H1 (cell line): ENCODE data around the gene BAD. TPM values are rescaled to one million over a fixed set of nuclear protein-coding genes. Genes with fewer than 3 reads are reported as not detected.

Experiments
- CTCF ChIA-PET: fragments of 300-600 bp; sonication (Branson Sonifier 250); formaldehyde crosslinking; loops from one replicate; lab custom pipeline; 2021; ENCODE audit not compliant: partially characterized antibody; lab: Charles Lee
- POLR2A ChIA-PET: fragments of 300-600 bp; sonication (Branson Sonifier 250); formaldehyde crosslinking; loops from one replicate; lab custom pipeline; 2021; ENCODE audit warnings: inconsistent platforms; ENCODE audit not compliant: partially characterized antibody; lab: Charles Lee
- DNase-seq, 2 experiments: peaks; one replicate each; pipeline versions ENCODE4 v3.0.0 to v3.0.0-alpha.2; 2010 to 2022; ENCODE audit warnings: low spot score in 2 of 2, low read depth in 1 of 2, mixed read lengths in 1 of 2
- FAIRE-seq: peaks from 2 replicates; lab custom pipeline; 2011; peaks lifted over from hg19 to GRCh38; lab: Jason Lieb, UNC
- H2AFZ ChIP-seq: 2 replicates; pipeline ENCODE4 v1.8.1; 2012; ENCODE audit warnings: low read length, inconsistent platforms
- H2AK5ac ChIP-seq: 2 replicates; pipeline ENCODE4 v1.6.1; 2013; ENCODE audit warnings: low read depth, low read length
- H2BK120ac ChIP-seq: replicated peaks from 2 replicates; pipeline ENCODE3; 2013; ENCODE audit warnings: low read depth, low read length, inconsistent platforms
- H2BK12ac ChIP-seq: 2 replicates; pipeline ENCODE4 v1.6.1; 2013; ENCODE audit warnings: low read depth, low read length
- H2BK15ac ChIP-seq: 2 replicates; pipeline ENCODE4 v1.6.1; 2013; ENCODE audit warnings: low read length
- H2BK20ac ChIP-seq: 2 replicates; pipeline ENCODE4 v1.6.1; 2013; ENCODE audit warnings: low read length
- H2BK5ac ChIP-seq: 2 replicates; pipeline ENCODE4 v1.6.1; 2013; ENCODE audit warnings: low read depth, low read length
- H3K14ac ChIP-seq: 2 replicates; pipeline ENCODE4 v1.6.1; 2013; ENCODE audit warnings: inconsistent platforms; ENCODE audit not compliant: insufficient read length
- H3K18ac ChIP-seq: 2 replicates; pipeline ENCODE4 v1.6.1; 2013; ENCODE audit warnings: low read length; ENCODE audit errors: extremely low read depth
- H3K23ac ChIP-seq: 2 replicates; pipeline ENCODE4 v1.6.1; 2013; ENCODE audit warnings: inconsistent platforms; ENCODE audit not compliant: insufficient read length
- H3K23me2 ChIP-seq: 2 replicates; pipeline ENCODE4 v1.6.1; 2013; ENCODE audit warnings: low read depth, low read length
- H3K27ac ChIP-seq: 2 replicates; pipeline ENCODE4 v1.6.1; 2011; ENCODE audit warnings: low read depth, low read length, inconsistent platforms
- H3K27me3 ChIP-seq, 4 experiments: replicated peaks in 1 of 4; 1 replicate in 1 of 4; 2 replicates in 3 of 4; pipeline versions ENCODE4 v1.6.1 to v1.8.1; 2011 to 2013; ENCODE audit warnings: low read length in 3 of 4, mild to moderate bottlenecking in 3 of 4, inconsistent platforms in 2 of 4, mixed read lengths in 2 of 4, moderate library complexity in 1 of 4; ENCODE audit not compliant: control insufficient read depth in 3 of 4, insufficient read depth in 3 of 4; ENCODE audit errors: extremely low read depth in 1 of 4
- H3K36me3 ChIP-seq, 4 experiments: 2 replicates each; pipeline versions ENCODE4 v1.6.1 to v1.8.1; 2011 to 2013; ENCODE audit warnings: mild to moderate bottlenecking in 4 of 4, low read length in 3 of 4, moderate library complexity in 2 of 4, control low read depth in 1 of 4, inconsistent platforms in 1 of 4; ENCODE audit not compliant: insufficient read depth in 4 of 4, control insufficient read depth in 2 of 4
- H3K4ac ChIP-seq: replicated peaks from 2 replicates; pipeline ENCODE3; 2013; ENCODE audit warnings: low read length, low read depth, mixed read lengths, inconsistent platforms; ENCODE audit not compliant: insufficient read length
- H3K4me1 ChIP-seq, 4 experiments: replicated peaks in 1 of 4; 1 replicate in 1 of 4; 2 replicates in 3 of 4; pipeline versions ENCODE4 v1.6.1 to v1.8.1; 2011 to 2013; ENCODE audit warnings: low read length in 3 of 4, inconsistent platforms in 2 of 4, mixed read lengths in 1 of 4; ENCODE audit not compliant: insufficient read depth in 4 of 4, control insufficient read depth in 3 of 4
- H3K4me2 ChIP-seq, 2 experiments: 2 replicates each; pipeline versions ENCODE4 v1.6.1 to v1.8.1; 2011 to 2013; ENCODE audit warnings: low read depth in 2 of 2, low read length in 2 of 2, control low read depth in 1 of 2, inconsistent platforms in 1 of 2, mild to moderate bottlenecking in 1 of 2; ENCODE audit not compliant: insufficient read depth in 1 of 2
- H3K4me3 ChIP-seq, 4 experiments: fragments of 200-600, 300-600 bp in 1 of 4; sonication (generic), shearing (Covaris generic), sonication (Bioruptor Twin) in 1 of 4; 2 replicates each; pipeline versions ENCODE4 v1.5.1 to v1.8.1; 2011 to 2016; ENCODE audit warnings: low read length in 4 of 4, low read depth in 3 of 4, control low read depth in 2 of 4, inconsistent platforms in 2 of 4, mild to moderate bottlenecking in 2 of 4, mixed read lengths in 1 of 4, moderate library complexity in 1 of 4; ENCODE audit not compliant: insufficient read depth in 2 of 4; ENCODE audit errors: extremely low read depth in 1 of 4
- H3K56ac ChIP-seq: replicated peaks from 2 replicates; pipeline ENCODE3; 2013; ENCODE audit warnings: low read depth, mild to moderate bottlenecking, mixed read lengths, low read length, inconsistent platforms; ENCODE audit not compliant: insufficient read length
- H3K79me1 ChIP-seq: 2 replicates; pipeline ENCODE4 v1.6.1; 2013; ENCODE audit warnings: low read depth, low read length, control low read depth
- H3K79me2 ChIP-seq, 2 experiments: 2 replicates each; pipeline versions ENCODE4 v1.6.1 to v1.8.1; 2012 to 2013; ENCODE audit warnings: low read length in 2 of 2, mild to moderate bottlenecking in 2 of 2, inconsistent platforms in 1 of 2; ENCODE audit not compliant: insufficient read depth in 2 of 2, control insufficient read depth in 1 of 2
- H3K9ac ChIP-seq, 4 experiments: replicated peaks in 1 of 4; 1 replicate in 1 of 4; 2 replicates in 3 of 4; pipeline versions ENCODE4 v1.6.1 to v1.8.1; 2011 to 2013; ENCODE audit warnings: low read depth in 3 of 4, low read length in 3 of 4, control low read depth in 2 of 4, mild to moderate bottlenecking in 2 of 4, moderate library complexity in 2 of 4, inconsistent platforms in 1 of 4; ENCODE audit errors: extremely low read depth in 1 of 4
- H3K9me3 ChIP-seq, 2 experiments: 2 replicates each; pipeline versions ENCODE4 v1.6.1 to v1.8.1; 2012 to 2013; ENCODE audit warnings: mild to moderate bottlenecking in 2 of 2, moderate library complexity in 2 of 2, control low read depth in 1 of 2, inconsistent platforms in 1 of 2, low read depth in 1 of 2, low read length in 1 of 2, mixed read lengths in 1 of 2; ENCODE audit not compliant: insufficient read depth in 2 of 2
- H4K20me1 ChIP-seq, 2 experiments: replicated peaks in 1 of 2; 2 replicates each; pipeline versions ENCODE3 to v1.8.1; 2011 to 2013; ENCODE audit warnings: inconsistent platforms in 2 of 2, low read length in 2 of 2, mild to moderate bottlenecking in 1 of 2; ENCODE audit not compliant: insufficient read depth in 2 of 2, control insufficient read depth in 1 of 2
- H4K5ac ChIP-seq: 2 replicates; pipeline ENCODE4 v1.6.1; 2013; ENCODE audit warnings: low read length, low read depth, mixed read lengths, inconsistent platforms; ENCODE audit not compliant: insufficient read length
- H4K8ac ChIP-seq: 2 replicates; pipeline ENCODE4 v1.8.0; 2013; ENCODE audit warnings: mild to moderate bottlenecking, moderate library complexity, low read length, inconsistent platforms; ENCODE audit not compliant: insufficient read depth; ENCODE audit errors: extremely low read depth
- H4K91ac ChIP-seq: replicated peaks from 2 replicates; pipeline ENCODE3; 2013; ENCODE audit warnings: low read length, mixed read lengths, inconsistent platforms; ENCODE audit not compliant: insufficient read length
- FOSL1 ChIP-seq: IDR thresholded peaks from 2 replicates; pipeline ENCODE4 v1.6.1; 2011; ENCODE audit warnings: mild to moderate bottlenecking, low read depth, low read length, moderate library complexity; ENCODE audit not compliant: insufficient read depth
- HDAC6 ChIP-seq: IDR thresholded peaks from one replicate; pipeline ENCODE4 v1.7.1; 2012; ENCODE audit warnings: low read depth, mild to moderate bottlenecking, inconsistent platforms, low read length, moderate library complexity
- JUN ChIP-seq: IDR thresholded peaks from 2 replicates; pipeline ENCODE4 v1.6.1; 2011; ENCODE audit warnings: low read depth, mild to moderate bottlenecking, improper control_type of control experiment, low read length
- NANOG ChIP-seq: IDR thresholded peaks from 2 replicates; pipeline ENCODE4 v1.6.1; 2011; ENCODE audit warnings: low read length, low read depth, mild to moderate bottlenecking, inconsistent platforms; ENCODE audit not compliant: insufficient read depth, poor library complexity, severe bottlenecking
- SIN3A ChIP-seq, 2 experiments: IDR thresholded peaks in 1 of 2; conservative IDR thresholded peaks in 1 of 2; 2 replicates each; pipeline ENCODE4 v1.6.1; 2011 to 2012; ENCODE audit warnings: low read length in 2 of 2, improper control_type of control experiment in 1 of 2, low read depth in 1 of 2, mild to moderate bottlenecking in 1 of 2
- SIX5 ChIP-seq: IDR thresholded peaks from 2 replicates; pipeline ENCODE4 v1.6.1; 2011; ENCODE audit warnings: mild to moderate bottlenecking, low read depth, low read length
- SP2 ChIP-seq: IDR thresholded peaks from 2 replicates; pipeline ENCODE4 v1.6.1; 2012; ENCODE audit warnings: mild to moderate bottlenecking, low read length, inconsistent platforms
- TAF1 ChIP-seq: IDR thresholded peaks from 2 replicates; pipeline ENCODE4 v1.6.1; 2011; ENCODE audit warnings: mild to moderate bottlenecking, low read depth, low read length
- TCF12 ChIP-seq: IDR thresholded peaks from 2 replicates; pipeline ENCODE4 v1.6.1; 2011; ENCODE audit warnings: low read depth, mild to moderate bottlenecking, low read length
- TEAD4 ChIP-seq: IDR thresholded peaks from 2 replicates; pipeline ENCODE4 v1.6.1; 2012; ENCODE audit warnings: low read depth, low read length, inconsistent platforms, mixed read lengths
- WGBS, 2 experiments: shearing (Covaris generic) in 1 of 2; methylation state at CpG; one replicate each; pipeline versions ENCODE4 v1.1.6 to v1.1.7; 2013 to 2015; ENCODE audit warnings: low lambda C conversion rate in 2 of 2, mixed read lengths in 2 of 2, inconsistent platforms in 1 of 2, low coverage in 1 of 2, missing lambda C conversion rate in 1 of 2; ENCODE audit not compliant: insufficient replicate concordance in 2 of 2, insufficient coverage in 1 of 2, insufficient read length in 1 of 2; ENCODE audit errors: extremely low coverage in 1 of 2, missing lambda C conversion rate in 1 of 2; 5-methylcytosine and 5-hydroxymethylcytosine counted together
- polyA plus RNA-seq, 7 experiments: library from polyadenylated mRNA; depleted of rRNA in 3 of 7; stranded (reverse) in 5 of 7; unstranded in 2 of 7; fragments of >200 nt in 5 of 7; fragments of 200-250 nt in 2 of 7; gene quantifications; 1 replicate in 5 of 7; 2 replicates in 1 of 7; 4 replicates in 1 of 7; pipeline versions ENCODE4 v1.2.1 to v1.2.3, GENCODE V29; 2011 to 2013; ENCODE audit warnings: missing spikeins in 2 of 7, mixed read lengths in 2 of 7
- total RNA-seq: library from RNA; stranded (reverse); fragmentation: NEBNext Ultra II Directional; extraction: Animal tissue kit (Norgen Biotek cat#: 25700); gene quantifications from 2 replicates; pipeline ENCODE4 v1.2.1, GENCODE V29; 2021

Gene BAD
- total and polyA plus RNA-seq, 2 of the 8 experiments (the other 6 are each of a cell fraction or from before 2014, with no cell fraction given), result 23.1 to 33.7 TPM

- H4K8ac ChIP-seq, result no peak overlapping the region
- H3K36me3 ChIP-seq, result peaks cover 0 to 11% (median 5%) of the 10 kb centered on the region in 4 experiments; a peak in 3 of 8 replicates
- H3K27me3 ChIP-seq, result peaks cover 0 to 3% (median 0%) of the 10 kb centered on the region in 4 experiments; a peak in 2 of 7 replicates
- H3K14ac ChIP-seq, result no peak overlapping the region
- H3K56ac ChIP-seq, result no peak overlapping the region
- no peak overlapping the region for H3K4ac ChIP-seq
- no peaks in the 10 kb centered on the region for H3K9me3 ChIP-seq
- H3K4me3 ChIP-seq, result no peak overlapping the region
- no peak overlapping the region for H4K91ac ChIP-seq
- H2BK5ac ChIP-seq, result no peak overlapping the region
- H3K79me2 ChIP-seq, result peaks cover 0 to 5% of the 10 kb centered on the region in 2 experiments; a peak in 1 of 4 replicates
- H3K23ac ChIP-seq, result no peak overlapping the region
- no peak for FAIRE-seq
- H4K20me1 ChIP-seq, result peaks cover 0 to 11% of the 10 kb centered on the region in 2 experiments
- POLR2A ChIA-PET, result interaction anchor here (0.6 to 11.9 kb wide), 8 partner anchors 8 to 78 kb away, joined by 3 to 190 read pairs (median 4); partner anchors contain the start of genes FKBP2, NUDT22, PLCB3 and PPP1R14B
- H3K9ac ChIP-seq, result no peak overlapping the region
- no peak for DNase-seq
- H2BK20ac ChIP-seq, result no peak overlapping the region
- TF ChIP-seq SIX5, result no peak
- TF ChIP-seq TCF12, result no peak
- no peak for TF ChIP-seq SP2
- no peak for TF ChIP-seq SIN3A (conservative IDR thresholded peaks at IDR 0.05 in 1 of 2, IDR thresholded peaks at IDR 0.05 in 1 of 2; ENCODE audit: low read depth in 1 of 2, low read length in 2 of 2)
- no peak for TF ChIP-seq HDAC6
- TF ChIP-seq FOSL1, result no peak
- TF ChIP-seq JUN, result no peak
- TF ChIP-seq TAF1, result no peak
- no peak for TF ChIP-seq TEAD4
- TF ChIP-seq NANOG, result no peak
- TF ChIP-seq, all 59 proteins: peak for 0
- Histone ChIP-seq H2AK5ac (no peak overlapping the region), H3K27ac (no peak overlapping the region), H3K23me2 (peaks cover 15% of the 10 kb centered on the region), H2BK12ac (no peak overlapping the region), H3K79me1 (no peaks in the 10 kb centered on the region), H2BK15ac (no peak overlapping the region), H2BK120ac (no peak overlapping the region), H3K18ac (no peak overlapping the region), H3K4me1 (peaks cover 0 to 16% (median 8%) of the 10 kb centered on the region in 4 experiments; a peak in 6 of 7 replicates), H2AFZ (no peak overlapping the region), H3K4me2 (no peak overlapping the region), H4K5ac (no peak overlapping the region)
- 84% methylated on average over 5 of the region's 5 CpGs; no CpG with 5 or more reads in 1 of the 2 experiments for WGBS, 2 experiments
- CTCF ChIA-PET, result interaction anchor here (0.7 to 4.5 kb wide), 4 partner anchors 13 to 64 kb away, joined by 3 to 26 read pairs (median 4); partner anchors contain the start of gene PLCB3
Measured at GRCh38 chr11:64238999-64239398, 45.5 kb downstream of the BAD start.
